Fibroblast of lung (primary cell): Measurements from ENCODE around the gene NUB1.

Experiments used
- EZH2 ChIP-seq: IDR thresholded peaks from 2 replicates; pipeline ENCODE4 v1.5.1; 2012; ENCODE audit warnings: low read length, control low read depth, mild to moderate bottlenecking; ENCODE audit errors: missing control alignments
- TF ChIP-seq, protein P1 (sequence below), 2 donors: IDR thresholded peaks in 1 of 2; conservative IDR thresholded peaks in 1 of 2; 1 replicate in 1 of 2; 2 replicates in 1 of 2; pipeline ENCODE4 v1.5.1; 2011 to 2012; ENCODE audit warnings: low read length in 2 of 2, control low read depth in 1 of 2, inconsistent platforms in 1 of 2, low read depth in 1 of 2, mild to moderate bottlenecking in 1 of 2

DNA sequence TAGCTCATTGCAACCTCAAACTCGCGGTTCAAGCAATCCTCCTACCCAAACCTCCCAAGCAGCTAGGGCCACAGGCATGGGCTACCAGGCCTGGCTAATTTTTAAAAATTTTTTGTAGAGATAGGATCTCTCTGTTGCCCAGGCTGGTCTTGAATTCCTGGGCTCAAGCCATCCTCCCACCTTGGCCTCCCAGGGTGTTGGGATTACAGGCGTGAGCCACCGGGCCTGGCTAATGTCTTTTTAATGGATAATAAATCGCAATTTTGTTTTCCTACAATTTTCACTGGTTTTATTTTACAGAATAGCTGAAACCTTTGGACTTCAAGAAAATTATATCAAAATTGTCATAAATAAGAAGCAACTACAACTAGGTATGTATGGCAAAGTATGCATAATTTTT, 10.9 kb downstream of the NUB1 start:
- TF ChIP-seq, protein P1, sequence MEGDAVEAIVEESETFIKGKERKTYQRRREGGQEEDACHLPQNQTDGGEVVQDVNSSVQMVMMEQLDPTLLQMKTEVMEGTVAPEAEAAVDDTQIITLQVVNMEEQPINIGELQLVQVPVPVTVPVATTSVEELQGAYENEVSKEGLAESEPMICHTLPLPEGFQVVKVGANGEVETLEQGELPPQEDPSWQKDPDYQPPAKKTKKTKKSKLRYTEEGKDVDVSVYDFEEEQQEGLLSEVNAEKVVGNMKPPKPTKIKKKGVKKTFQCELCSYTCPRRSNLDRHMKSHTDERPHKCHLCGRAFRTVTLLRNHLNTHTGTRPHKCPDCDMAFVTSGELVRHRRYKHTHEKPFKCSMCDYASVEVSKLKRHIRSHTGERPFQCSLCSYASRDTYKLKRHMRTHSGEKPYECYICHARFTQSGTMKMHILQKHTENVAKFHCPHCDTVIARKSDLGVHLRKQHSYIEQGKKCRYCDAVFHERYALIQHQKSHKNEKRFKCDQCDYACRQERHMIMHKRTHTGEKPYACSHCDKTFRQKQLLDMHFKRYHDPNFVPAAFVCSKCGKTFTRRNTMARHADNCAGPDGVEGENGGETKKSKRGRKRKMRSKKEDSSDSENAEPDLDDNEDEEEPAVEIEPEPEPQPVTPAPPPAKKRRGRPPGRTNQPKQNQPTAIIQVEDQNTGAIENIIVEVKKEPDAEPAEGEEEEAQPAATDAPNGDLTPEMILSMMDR (conservative IDR thresholded peaks at IDR 0.05 in 1 of 2, IDR thresholded peaks at IDR 0.05 in 1 of 2; ENCODE audit: low read depth in 1 of 2, low read length in 2 of 2) = no peak
- no peak for TF ChIP-seq EZH2
